GM12891 (cell line): ENCODE data around the gene MORF4L1.

ENCODE experiments used
- PAX5 ChIP-seq: IDR thresholded peaks from 2 replicates; pipeline ENCODE4 v1.6.1; 2011; ENCODE audit warnings: low read length, moderate library complexity, mild to moderate bottlenecking; ENCODE audit not compliant: insufficient read depth, severe bottlenecking
- POLR2A ChIP-seq: IDR thresholded peaks from 2 replicates; pipeline ENCODE4 v1.6.1; 2011; ENCODE audit warnings: low read depth, low read length, control low read depth
- POLR2AphosphoS5 ChIP-seq: IDR thresholded peaks from 2 replicates; pipeline ENCODE4 v1.6.1; 2011; ENCODE audit warnings: low read depth, low read length, control low read depth
- POU2F2 ChIP-seq: IDR thresholded peaks from 2 replicates; pipeline ENCODE4 v1.6.1; 2011; ENCODE audit warnings: low read depth, mild to moderate bottlenecking, control low read depth, low read length, moderate library complexity
- SPI1 ChIP-seq: IDR thresholded peaks from 2 replicates; pipeline ENCODE4 v1.6.1; 2011; ENCODE audit warnings: low read depth, low read length, control low read depth
- TAF1 ChIP-seq: IDR thresholded peaks from 2 replicates; pipeline ENCODE4 v1.6.1; 2011; ENCODE audit warnings: low read depth, low read length, control low read depth

GRCh38 chr15:78937132-78937739 lies 64.5 kb downstream of the MORF4L1 start:
- TF ChIP-seq POLR2A, result no peak
- no peak for TF ChIP-seq POLR2AphosphoS5
- no peak for TF ChIP-seq POU2F2
- TF ChIP-seq SPI1, result no peak
- TF ChIP-seq TAF1, result no peak
- no peak for TF ChIP-seq PAX5
